NCI-H345 treated with DMSO at 0.1 percent for 48 hours (cell line): ENCODE data around the gene URGCP.
"Not testable (repeated sequence)": the region's sequence is repeated elsewhere in the genome, so short reads cannot be mapped to it uniquely, and the experiment has no call there.

ENCODE experiments used
- DNase-seq: peaks from one replicate; lab custom pipeline; 2025; ENCODE audit not compliant: unreplicated experiment; lab: John Stamatoyannopoulos, UW

Gene URGCP

DNA sequence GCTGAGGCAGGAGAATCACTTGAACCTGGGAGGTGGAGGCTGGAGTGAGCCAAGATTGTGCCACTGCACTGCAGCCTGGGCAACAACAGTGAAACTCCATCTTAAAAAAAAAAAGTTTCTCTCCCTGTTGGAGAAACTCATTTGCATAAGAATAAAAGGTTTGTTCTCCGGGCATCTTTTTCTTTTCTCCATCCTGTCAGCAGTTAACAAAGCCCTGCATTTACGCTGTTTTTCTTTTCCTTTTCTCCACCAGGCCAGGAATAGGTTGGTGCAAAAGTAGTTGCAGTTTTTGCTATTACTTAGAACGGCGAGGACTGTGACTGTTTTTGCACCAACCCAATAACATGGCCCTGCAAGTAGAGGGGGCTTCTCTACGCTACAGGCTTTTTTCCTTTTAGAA lies 9.5 kb upstream of the URGCP start:
- DNase-seq = no peak

- no peak for DNase-seq
These were observed 8.4 kb upstream of the URGCP start for GRCh38 chr7:43914795-43915194.

- DNase-seq = no peak
These were observed 453 bp downstream of the URGCP start for GRCh38 chr7:43905956-43906330.

DNA sequence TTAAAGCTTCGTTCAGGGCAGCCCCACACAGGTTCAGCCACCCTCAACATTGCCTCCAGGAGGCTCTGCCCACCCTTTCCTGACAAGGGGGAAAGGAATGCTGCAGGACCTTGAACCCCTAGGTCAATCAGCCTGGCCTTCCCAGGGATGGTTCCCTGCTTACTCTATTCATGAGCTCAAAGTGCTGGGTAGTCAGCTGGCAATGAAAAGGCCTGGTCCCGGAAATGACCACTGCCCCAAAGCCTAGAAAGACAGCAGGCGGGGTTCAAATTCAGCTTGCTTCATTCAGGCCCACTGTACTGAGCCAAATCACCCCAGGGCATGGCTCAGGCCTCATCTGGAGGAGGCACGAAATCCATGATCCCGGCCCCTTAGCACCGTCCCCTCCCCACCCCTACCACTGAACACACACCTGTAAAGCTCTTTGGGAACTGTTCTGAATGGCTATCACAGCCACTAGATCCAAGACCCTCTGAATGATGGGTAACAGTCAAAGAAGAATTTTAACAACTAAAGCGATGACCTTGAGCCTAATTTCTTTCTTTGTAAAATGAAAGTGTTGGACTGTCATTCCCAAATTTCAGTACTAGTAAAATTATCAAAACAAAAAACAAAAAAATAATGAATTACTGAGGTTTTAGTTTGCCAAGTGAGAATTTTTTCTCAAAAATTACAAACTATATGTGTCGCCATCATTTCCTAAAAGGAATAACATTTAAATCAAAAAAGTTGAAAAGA lies 1.0 kb downstream of the URGCP start:
- no peak for DNase-seq

GRCh38 chr7:43904533-43905208 lies 1.7 kb downstream of the URGCP start:
- no peak for DNase-seq

GRCh38 chr7:43902542-43903054 lies 3.8 kb downstream of the URGCP start:
- no peak for DNase-seq

GRCh38 chr7:43898571-43898970 lies 7.8 kb downstream of the URGCP start:
- DNase-seq = not testable (repeated sequence)

- DNase-seq = no peak
These were observed 10.5 kb downstream of the URGCP start for GRCh38 chr7:43895847-43896415.

DNA sequence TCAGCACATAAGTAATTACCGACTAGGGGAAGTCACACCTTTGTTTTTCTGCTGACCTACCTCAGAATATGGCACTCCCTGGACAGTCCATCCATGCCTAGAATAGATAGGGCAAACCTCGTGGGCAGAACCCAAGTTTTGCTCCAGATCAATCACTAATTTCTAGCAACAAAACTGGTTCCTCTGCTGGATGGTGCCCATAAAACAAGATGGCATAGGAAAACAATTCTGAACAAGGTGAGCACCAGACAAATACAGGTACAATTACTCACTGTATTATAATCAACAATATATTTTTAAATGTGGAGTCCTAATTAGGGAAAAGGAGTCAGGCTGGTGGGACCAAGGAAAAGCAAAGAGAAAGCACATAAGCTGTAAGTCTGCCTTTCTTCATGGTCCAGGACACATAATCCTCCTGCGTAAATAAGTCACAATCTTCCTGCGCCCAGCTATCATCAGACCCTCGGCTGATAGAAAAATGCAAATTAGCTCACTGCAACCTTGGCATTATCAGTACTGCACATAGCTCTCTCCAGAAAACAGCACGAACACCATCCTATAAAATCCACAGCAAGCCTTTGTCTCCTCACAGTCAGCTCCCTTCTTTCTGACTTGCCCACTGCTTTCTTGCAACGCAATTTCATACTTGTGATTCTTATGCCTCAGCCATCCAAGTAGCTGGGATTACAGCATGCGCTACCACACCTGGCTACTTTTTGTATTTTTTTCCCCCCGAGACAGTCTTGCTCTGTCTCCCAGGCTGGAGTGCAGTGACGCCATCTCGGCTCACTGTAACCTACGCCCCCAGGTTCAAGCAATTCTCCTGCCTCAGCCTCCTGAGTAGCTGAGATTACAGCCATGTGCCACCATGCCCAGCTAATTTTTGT lies 15.1 kb downstream of the URGCP start:
- DNase-seq = no peak

GRCh38 chr7:43890468-43890867 lies 15.9 kb downstream of the URGCP start:
- DNase-seq = no peak

DNA sequence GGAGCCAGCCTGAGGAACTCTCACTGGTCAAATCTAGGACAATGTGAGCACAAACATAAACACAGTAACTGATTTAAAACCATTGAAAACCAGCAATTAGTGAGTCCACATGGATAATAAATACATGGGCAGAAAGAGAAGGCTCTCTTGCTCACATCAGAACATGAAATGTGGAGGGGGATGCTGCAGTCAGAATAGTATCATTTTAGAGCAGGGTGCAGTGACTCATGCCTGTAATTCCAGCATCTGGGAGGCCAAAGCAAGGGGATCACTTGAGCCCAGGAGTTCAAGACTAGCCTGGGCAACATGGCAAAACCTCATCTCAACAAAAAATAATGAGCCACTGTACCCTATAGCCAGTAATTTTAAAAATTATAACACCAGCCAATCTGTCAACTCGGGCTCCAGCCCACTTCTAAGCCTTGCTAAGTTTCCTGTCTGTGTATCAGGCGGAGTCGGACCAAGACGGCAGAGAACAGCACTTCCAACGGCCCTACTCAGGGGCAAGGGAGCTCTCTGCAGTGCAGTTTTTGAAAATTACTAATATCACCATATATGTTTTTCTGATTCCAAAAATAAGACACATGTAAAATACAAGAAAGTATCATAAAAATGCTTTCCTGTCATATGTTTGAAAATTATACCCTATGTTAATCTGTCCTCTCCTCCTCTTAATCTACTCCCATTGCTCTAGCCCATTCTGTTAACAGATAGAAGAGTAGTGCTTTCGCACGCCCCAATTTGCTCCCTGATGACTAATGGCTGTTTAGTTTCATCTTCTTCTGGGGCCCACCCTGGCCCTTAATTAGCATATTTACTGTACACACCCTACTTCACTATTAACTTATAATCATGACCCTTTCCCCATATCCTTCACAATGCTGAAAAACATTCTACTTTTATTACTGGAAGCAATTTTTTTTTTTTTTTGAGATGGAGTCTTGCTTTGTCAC lies 17.1 kb downstream of the URGCP start:
- DNase-seq = no peak

- DNase-seq = no peak
These were observed 21.8 kb downstream of the URGCP start for GRCh38 chr7:43884617-43885016.

DNA sequence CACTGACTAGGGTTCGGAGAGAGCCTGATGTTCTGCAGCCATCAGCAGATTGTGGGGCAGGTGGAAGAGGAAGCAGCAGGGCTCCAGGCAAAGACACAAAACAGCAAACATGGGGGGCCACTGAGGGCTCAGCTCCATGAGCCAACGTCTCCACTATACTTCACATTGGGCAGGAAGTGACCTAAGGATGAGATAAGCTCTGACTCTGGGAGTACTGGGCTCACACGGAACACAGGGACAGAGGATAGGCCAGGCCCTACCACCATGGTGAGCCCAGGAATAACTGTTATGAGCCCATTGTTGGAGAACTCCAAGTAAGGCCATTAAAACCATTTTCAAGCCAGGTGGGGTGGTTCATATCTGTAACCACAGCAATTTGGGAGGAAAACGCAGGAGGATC lies 22.2 kb downstream of the URGCP start:
- DNase-seq = no peak

DNA sequence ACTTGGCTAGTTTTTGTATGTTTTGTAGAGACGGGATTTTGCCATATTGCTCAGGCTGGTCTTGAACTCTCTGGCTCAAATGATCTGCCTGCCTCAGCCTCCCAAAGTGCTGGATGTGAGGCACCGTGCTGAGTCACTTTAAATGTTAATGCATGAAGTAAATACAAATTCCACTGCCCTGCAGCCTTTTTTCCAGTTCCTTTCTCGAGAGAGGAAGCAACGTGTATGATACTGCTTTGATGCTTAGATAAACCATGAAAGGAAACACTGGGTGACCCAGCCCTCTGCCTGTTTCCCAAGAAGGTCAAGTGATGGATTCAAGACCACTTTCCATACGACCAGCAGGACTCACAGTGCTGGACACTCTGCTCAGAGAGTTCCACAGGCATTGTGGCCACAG lies 25.8 kb downstream of the URGCP start:
- no peak for DNase-seq

GRCh38 chr7:43879477-43879876 lies 26.9 kb downstream of the URGCP start:
- DNase-seq = no peak

DNA sequence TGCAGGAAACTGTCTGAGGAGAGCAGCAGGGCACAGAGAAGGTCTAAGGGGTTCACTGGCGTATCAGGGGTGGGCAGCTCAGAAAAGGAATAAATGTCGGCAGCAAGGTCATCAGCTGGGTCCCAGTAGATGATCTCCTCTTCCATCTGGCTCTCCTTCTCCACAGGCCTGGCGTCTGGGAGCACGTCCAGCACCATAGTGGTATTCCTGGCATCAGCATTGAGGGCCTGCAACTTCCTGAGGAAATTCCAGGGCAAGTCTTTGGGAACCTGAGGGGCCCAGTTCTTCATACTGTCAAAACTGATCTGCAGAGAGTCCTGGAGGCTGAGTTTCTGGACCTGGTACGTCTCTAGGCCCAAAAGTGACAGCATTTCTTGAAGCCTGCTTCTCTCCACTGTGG lies 27.5 kb downstream of the URGCP start:
- no peak for DNase-seq

DNA sequence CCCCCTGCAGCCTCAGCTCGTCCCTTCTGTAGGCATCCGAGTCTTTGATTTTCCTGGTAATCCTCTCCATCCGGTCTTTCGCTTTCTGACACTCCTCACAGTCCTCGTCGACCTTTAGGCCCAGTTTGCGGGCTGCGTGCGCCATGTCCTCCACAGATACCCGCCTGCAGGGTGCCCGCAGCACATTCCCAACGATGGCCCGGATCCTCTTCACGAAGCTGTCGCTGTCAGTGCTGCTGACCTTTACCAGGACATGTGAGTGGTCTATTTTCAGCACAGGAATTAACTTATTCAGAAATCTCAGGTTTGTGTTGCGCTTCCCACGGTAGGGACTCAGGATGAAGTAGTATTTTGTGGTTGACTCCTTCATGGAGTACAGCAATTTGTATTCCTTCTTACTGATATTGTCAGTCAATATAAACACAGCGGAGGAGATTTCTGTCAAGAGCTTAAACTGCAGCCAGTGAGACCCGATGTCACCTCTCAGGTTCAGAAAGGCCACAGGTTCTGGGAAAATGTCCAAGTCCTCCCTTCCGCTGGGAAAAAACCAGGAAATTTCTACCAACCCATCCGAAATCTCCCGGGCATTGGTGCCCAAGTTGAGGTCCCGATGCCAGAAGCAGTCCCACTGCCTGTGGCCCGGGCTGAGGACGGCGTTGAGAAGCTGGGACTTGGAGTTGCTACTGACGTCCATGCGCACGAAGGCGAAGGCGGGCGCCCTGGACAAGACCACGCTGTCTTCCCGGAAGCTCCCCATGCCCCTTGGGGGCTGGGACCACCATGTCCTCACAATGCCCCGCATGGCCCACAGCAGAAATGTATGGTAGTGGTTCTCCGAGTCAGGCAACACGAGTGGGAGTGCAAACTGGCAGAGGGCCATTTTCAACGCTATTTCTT lies 28.2 kb downstream of the URGCP start:
- DNase-seq = no peak

GRCh38 chr7:43876976-43877745 lies 29.2 kb downstream of the URGCP start:
- DNase-seq = no peak
